ENCODE data around the gene PHYHD1.

Gene PHYHD1

DNA sequence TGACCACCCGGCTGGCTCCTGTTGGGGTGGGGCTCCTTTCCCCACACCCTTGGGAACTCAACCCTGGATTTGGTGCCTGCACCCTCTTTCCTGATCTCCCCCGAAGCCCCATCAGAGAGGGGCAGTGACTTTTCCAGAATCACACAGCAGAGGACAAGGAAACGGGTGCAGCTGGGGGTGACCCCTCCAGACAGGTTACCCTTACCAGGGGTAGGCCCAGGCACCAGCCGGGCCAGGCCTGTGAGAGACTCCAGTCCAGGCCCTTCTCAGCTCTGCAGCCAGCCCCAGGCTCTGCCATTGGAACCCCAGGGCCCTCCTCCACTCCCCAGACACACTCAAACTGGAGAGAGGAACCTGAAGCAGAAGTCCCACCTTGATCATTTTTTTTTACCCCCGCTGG, 19.0 kb upstream of the PHYHD1 start:
- no peak for DNase-seq

DNA sequence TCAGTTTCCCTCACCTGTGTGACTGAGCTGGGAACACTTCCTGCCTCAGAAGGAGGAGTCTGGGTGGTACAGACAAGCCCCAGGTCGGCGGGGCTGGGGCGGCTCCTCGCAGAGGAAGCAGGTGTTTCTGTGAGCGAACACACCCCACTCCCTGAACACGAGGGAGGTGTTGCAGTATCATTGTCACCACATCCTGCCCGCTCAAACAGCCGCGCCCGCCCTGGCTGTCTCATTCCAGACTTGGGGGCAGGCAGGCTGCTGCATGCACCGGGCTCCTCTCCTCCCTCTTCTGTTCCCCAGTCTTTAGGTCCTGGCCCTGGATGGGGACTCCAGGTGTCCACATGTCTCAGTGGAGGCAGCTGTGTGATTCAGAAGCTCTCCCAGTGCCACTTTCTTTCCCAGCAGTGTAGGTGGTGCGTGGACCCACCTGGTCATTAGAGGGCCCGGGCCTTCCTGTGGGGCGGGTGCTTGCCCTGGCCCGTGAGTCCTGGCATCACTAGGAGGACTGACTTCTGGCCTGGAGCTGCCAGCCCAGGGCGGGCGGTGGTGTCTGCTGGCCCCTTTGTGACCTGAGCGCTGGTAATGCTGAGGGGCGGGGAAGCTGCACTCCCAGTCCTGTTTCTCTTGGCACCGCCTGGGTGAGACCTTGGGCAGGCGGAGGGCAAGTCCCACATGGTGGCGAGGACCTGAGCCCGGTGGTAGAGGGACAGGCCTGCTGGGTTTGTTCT, 18.3 kb upstream of the PHYHD1 start:
- DNase-seq: peak; percentile 80

DNA sequence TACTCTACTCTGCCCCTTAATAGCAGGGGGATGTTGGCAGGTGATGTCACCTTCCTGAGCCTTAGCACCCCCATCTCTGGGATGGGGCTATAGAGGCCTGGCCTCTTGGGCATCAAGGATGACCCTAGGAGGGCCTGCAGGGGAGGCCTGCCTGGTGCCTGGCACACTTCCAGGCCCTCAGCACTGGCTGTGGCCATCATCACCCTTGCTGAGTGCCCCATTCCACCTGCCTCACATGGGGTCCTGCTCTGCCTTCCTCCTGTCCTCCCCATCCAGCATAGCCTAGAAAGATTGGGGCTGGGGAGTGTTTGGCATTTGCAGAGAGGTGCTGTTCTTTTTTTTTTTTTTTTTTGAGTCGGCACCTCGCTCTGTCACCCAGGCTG, 17.7 kb upstream of the PHYHD1 start:
- no peak for DNase-seq

DNA sequence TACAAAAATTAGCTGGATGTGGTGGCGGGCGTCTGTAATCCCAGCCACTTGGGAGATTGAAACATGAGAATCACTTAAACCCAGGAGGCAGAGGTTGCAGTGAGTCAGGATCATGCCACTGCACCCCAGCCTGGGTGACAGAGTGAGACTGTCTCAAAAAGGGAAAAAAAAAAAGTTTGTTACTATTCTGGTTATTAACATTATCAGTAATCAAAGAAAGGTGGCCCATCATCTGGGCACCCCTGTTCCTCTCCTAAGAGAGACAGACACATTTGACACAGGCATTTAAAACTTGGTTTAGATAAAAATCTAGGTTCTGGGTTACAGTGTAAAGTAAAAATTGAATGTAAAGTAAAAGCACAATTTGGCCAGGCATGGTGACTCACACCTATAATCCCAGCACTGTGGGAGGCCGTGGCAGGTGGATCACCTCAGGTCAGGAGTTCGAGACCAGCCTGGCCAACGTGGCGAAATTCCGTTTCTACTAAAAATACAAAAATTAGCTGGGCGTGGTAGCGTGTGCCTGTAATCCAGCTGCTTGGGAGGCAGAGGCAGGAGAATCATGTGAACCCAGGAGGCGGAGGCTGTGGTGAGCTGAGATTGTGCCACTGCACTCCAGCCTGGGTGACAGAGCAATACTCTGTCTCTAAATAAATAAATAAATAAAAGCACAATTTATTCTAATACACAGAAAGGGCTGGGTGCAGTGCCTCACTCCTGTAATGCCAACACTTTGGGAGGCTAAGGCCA, 16.7 kb upstream of the PHYHD1 start:
- no peak for DNase-seq

DNA sequence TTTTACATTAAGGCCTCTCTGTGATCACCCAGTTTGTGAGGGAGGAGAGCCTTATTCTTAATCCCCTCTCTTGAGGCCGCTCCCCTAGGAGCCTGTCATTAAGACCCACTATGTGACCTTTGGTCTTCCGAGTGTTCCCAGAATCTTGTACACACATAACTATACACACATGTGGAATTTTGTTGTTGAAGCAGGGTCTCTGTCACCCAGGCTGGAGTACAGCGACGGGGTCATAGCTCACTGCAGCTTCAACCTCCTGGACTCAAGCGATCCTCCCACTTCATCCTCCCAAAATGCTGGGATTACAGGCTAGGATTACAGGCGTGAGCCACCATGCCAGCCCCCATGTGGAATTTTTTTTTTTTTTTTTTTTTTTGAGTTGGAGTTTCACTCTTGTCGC, 14.8 kb upstream of the PHYHD1 start:
- no peak for DNase-seq

DNA sequence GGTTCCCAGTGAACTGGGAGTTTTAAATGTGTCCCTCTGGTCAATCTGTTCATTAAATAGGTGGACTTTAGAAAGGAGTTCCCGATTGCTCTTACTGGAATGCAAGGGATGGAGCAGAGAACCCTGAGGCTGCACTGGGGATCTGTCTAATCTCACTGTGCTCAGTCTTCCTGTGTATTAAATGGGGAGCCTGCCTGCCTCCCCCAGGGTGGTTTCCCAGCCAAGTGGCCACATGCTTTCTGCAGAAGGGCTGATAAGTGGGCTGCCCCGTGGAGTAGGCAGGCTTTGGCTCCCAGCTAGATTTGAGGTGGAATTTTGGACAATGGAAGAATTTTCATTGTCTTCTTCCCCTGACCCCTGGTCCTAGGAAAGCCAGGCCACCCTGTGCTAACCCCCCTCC, 14.0 kb upstream of the PHYHD1 start:
- no peak for DNase-seq

DNA sequence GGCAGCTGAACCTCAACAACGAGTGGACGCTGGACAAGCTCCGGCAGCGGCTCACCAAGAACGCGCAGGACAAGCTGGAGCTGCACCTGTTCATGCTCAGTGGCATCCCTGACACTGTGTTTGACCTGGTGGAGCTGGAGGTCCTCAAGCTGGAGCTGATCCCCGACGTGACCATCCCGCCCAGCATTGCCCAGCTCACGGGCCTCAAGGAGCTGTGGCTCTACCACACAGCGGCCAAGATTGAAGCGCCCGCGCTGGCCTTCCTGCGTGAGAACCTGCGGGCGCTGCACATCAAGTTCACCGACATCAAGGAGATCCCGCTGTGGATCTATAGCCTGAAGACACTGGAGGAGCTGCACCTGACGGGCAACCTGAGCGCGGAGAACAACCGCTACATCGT, 12.4 kb upstream of the PHYHD1 start:
- DNase-seq: no peak

DNA sequence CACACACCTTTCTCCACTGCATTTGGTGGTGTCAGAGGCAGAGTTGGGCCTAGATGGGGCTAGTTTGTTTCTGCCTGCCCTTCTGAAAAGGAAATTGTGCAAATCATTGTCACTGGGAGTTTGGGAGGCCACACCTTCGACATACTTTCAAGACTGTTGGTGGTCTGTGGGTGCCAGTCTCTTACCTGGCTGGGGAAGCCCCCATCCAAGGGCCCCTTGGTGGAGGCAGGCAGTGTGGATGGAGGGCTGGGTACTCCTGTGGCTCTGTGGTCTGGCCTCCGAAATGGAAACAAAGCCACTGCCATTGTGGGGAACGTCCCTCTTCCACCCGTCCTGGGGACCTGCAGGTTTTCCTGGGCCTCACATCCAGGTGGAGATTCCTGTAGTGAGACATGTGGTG, 10.9 kb upstream of the PHYHD1 start:
- no peak for DNase-seq

DNA sequence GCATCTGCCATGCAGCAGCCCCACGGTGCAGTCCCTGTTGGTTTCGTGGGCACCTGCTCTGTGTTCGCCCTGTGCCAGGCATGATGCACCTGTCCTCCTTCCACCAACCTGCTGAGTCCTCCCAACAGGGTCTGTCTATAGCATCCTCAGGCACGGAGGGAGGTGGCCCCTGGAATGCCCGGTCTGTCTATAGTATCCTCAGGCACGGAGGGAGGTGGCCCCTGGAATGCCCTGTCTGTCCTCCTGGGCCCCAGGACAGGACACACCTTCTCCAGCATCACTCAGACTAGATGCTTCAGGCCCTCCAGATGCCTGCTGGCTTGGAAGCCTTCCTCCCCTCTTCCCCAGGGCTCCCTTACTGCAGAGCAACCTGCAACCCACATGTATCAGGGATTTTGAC, 9.9 kb upstream of the PHYHD1 start:
- DNase-seq: no peak

DNA sequence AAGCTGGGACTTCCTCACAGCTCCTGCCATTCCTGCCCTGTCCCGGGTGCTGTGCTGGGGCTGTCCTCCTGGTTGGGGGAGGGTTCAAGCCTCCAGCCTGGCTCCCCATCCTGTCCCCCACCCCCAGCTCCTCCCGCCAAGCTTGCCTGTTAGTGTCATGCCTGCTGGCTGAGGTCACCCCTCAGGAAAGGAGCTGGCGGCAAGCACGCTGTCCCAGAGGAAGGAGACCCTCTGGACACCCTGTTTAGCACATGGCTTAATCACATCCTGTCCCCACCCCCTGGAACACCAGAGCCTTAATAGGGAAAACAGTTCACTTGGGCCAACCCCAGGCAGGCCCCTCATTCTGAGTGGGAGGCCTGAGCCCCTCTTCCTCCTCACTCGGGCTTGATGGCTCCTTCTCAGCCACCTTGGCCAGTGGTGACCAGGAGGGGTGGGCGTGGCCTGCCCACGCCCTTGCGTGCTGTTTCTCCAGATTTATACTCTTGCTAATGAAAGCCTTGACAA, 9.2 kb upstream of the PHYHD1 start:
- DNase-seq: no peak

DNA sequence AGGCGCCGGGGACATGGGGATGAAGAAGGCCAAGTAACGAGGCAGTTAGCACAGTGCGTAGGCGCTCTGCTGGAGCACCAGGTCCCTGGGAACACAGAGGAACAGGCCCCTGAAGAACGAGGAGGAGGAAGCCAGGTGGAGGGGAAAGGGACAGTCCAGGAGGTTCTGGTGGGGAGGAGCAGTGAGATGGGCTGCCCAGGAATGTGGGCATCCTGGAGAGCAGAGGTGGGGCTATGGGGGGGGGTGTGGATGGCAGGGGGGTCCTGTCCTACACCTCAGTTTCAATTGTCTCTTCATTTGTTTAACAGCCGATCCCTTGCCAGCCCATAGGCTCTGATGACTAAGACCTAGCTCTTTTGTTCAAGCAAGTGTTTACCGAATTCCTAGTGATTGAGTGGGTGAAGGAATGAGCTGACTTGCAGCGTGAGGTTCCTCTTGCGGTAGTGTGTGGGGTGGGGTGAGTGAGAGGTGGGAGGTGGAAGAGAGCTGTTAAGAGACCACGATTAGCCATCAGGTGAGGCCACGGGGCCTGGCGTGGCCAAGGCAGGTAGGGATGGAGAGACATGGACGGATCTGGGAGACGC, 8.4 kb upstream of the PHYHD1 start:
- no peak for DNase-seq

DNA sequence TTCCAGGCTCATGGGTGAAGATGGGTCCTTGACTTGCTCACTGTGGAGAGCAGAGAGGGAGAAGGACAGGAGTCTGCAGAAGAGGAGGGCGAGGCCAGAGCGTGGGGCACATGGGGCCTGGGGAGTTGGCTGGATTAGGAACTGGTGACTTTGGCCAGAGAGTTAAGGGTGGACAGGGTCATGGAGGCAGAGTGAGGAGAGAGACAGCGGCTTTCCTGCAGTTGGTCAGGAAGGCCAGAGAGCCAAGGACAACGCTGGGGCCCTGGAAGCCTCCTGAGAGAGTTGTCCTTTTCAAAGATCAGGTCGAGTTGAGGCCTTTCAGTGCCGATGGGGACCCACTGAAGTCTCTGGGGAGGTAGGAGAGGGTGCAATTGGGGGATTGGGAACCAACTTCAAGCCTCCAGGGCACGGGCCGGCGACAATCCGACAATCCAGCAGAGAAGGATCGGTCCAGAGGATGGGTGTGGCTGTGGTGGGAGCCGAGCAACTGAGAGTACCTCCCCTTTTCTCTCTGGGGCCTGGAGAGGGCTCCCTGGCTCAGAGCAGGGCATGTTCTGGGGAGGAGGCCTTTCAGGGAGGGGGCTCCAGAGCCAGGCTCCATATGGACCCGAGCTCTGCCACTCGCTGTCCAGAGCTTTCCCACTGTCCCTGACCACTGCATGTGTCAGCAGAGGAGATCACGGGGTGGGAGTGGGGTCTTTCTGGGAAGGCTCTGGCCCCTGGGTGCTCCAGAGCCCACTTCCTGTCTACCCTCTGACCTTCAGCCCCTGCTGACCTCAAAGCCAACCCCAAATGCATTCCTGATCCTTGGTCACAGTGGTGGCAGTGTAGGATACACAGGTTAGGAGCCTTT, 7.5 kb upstream of the PHYHD1 start:
- no peak for DNase-seq

DNA sequence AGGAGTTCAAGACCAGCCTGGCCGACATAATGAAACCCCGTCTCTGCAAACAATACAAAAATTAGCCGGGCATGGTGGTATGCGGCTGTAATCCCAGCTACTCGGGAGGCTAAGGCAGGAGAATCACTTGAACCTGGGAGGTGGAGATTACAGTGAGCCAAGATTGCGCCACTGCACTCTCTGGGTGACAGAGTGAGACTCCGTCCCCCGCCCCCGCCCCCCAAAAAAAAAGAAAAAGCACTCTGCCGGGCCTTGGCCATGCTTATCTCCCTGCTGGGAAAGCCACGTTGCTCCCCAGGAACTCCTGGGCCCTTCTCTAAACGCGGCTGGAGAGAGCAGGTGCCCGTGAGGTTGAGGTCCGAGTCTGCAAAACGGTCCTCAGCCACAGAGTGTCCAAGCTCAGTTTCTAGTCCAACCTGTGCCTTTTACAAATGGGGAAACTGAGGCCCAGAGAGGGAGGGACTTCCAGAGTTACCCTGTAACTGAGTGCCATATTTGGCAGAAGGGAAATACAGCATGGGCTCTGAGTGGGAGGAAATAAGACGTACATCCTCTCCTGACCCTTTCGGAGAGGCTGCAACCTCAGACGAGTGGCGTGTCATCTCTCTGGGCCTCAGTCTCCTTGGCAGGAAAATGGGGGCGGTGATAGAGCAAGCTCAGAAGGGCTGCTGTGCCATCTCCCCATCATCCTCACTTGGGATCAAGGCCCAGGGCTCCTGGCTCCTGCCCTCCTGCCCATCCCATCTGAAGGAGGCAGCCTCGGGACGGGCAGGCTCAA, 6.6 kb upstream of the PHYHD1 start:
- no peak for DNase-seq

DNA sequence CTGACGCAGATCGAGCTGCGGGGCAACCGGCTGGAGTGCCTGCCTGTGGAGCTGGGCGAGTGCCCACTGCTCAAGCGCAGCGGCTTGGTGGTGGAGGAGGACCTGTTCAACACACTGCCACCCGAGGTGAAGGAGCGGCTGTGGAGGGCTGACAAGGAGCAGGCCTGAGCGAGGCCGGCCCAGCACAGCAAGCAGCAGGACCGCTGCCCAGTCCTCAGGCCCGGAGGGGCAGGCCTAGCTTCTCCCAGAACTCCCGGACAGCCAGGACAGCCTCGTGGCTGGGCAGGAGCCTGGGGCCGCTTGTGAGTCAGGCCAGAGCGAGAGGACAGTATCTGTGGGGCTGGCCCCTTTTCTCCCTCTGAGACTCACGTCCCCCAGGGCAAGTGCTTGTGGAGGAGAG, 4.6 kb upstream of the PHYHD1 start:
- DNase-seq: no peak

DNA sequence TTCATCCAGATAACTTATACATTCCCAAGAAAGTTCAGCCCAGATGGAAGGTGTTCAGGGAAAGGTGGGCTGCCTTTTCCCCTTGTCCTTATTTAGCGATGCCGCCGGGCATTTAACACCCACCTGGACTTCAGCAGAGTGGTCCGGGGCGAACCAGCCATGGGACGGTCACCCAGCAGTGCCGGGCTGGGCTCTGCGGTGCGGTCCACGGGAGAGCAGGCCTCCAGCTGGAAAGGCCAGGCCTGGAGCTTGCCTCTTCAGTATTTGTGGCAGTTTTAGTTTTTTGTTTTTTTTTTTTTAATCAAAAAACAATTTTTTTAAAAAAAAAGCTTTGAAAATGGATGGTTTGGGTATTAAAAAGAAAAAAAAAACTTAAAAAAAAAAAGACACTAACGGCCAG, 4.0 kb upstream of the PHYHD1 start:
- no peak for DNase-seq

DNA sequence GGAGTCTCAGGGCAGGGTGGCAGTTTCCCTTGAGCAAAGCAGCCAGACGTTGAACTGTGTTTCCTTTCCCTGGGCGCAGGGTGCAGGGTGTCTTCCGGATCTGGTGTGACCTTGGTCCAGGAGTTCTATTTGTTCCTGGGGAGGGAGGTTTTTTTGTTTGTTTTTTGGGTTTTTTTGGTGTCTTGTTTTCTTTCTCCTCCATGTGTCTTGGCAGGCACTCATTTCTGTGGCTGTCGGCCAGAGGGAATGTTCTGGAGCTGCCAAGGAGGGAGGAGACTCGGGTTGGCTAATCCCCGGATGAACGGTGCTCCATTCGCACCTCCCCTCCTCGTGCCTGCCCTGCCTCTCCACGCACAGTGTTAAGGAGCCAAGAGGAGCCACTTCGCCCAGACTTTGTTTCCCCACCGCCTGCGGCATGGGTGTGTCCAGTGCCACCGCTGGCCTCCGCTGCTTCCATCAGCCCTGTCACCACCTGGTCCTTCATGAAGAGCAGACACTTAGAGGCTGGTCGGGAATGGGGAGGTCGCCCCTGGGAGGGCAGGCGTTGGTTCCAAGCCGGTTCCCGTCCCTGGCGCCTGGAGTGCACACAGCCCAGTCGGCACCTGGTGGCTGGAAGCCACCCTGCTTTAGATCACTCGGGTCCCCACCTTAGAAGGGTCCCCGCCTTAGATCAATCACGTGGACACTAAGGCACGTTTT, 3.5 kb upstream of the PHYHD1 start:
- DNase-seq: no peak

DNA sequence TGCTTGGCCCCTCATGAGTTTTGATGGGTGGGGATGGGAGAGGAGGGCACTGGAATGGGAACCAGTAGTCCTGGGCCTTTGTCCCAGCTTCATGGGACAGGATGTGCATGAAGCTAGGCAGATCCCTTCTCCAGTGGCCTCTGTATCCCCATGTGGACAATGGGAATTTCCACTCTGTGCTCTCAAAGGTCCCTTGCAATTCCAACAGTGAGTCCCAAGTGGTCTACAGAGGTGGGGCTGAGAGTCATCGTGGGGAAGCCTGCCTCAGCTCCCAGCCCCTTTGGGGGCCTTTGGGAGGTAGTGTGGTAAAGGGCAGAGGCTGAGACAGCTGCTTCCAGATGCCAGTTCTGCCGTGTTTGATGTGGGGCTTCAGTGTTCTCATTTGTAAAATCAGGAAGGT, 1.9 kb upstream of the PHYHD1 start:
- DNase-seq: no peak

DNA sequence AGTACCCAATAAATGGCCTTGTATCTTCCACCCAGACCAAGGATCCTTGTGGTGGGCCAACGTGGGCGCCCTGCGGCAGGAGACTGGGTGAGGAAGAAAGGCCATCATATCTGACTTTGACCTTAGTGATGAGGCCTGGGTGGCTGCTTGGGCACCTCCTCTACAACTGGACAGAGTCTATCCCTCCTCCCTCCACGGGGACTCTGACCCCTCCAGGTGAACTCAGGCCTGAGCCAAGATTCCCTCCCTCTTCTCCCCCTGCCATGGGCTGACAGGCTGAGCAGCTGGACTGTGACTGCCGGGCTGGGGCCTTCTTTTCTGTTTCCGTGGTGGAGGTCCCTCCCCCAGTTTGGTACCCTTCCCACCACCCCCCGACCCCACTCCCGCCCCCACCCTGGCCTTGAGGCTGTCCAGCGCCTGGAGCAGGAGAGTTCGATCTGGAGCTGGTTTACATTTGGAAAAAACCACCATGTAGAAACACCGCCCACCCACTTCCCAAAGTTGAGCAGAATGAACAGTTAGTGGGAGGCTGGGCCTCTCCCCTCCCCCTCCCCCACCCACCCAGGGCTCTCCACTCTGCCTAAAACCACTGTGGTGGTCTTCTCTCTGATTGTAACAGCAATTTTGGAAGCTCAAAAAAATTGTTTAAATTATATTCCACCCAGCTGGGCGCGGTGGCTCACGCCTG, 1.2 kb upstream of the PHYHD1 start:
- no peak for DNase-seq

DNA sequence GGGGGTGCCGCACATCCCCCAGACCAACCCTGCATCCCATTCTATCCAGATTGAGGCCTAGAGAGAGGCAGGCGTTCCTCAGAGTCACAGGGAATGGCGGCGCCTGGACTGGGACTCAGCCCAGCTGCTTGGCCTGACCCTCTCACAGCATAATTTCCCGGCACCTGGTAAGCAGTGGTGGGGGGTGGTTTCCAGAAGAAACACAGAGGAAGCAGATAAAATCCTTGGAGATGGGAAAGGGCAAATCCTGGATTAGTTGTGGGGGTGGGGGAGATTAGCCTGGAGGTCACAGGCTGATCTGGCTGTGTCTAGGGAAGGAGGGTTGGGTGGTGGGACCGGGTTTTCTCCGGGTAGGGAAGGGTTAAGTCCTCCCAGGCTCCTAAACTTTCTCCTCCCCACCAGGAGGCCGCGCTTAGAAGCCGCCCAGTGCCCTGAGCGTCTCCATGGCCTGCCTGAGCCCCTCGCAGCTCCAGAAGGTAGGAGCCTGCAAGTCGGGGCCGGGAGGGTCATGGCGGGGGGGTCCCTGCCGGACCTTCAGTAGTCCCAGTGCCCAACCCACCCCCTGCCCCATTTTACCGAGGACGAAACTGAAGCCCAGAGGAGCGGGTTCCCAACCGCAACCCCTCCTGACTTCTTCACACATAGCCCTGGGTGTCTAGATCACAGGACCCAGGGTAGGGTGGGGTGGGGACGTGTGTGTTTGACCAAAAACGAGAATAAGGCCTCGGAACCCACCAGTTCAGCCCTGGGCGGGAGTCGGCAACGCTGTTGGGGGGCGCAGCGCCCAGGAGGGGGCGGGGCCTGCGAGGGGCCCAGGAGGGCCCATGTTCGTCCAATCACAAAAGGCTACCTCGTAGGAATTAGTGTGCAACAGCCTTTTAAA, 1.3 kb downstream of the PHYHD1 start:
- no peak for DNase-seq

DNA sequence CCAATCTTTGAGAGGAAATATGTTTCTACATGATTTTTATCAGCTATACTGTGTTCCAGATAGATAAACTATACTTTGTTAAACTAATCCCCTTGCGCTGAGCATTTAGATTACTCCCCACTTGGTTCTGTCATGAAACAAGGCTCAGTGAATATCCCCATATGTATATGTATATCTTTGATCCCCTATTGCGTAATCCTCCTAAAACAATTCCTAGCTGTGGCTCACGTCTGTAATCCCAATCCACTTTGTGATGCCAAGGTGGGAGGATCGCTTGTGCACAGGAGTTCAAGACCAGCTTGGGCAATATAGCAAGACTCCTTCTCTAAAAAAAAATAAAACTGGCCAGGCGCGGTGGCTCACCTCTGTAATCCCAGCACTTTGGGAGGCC, 2.7 kb downstream of the PHYHD1 start:
- no peak for DNase-seq
